Activated B cell treated with CpG ODN at 0.5 μM for 24 hours (primary cell): ENCODE measurements around the gene CARD10. TPM values are rescaled to one million over a fixed set of nuclear protein-coding genes. Genes with fewer than 3 reads are reported as not detected.

Experiments used
- ATAC-seq: fragments of 200-7000 bp; cut with Tn5 transposase; one replicate; pipeline ENCODE4 v1.10.0; 2021; ENCODE audit warnings: low read depth, mild to moderate bottlenecking, moderate library complexity
- CTCF ChIA-PET: fragments of 350-600 bp; sonication (Branson Sonifier 250); formaldehyde crosslinking; loops from one replicate; lab custom pipeline; 2021; ENCODE audit warnings: antibody characterized with exemption; lab: Charles Lee
- POLR2A ChIA-PET: fragments of 350-600 bp; sonication (Branson Sonifier 250); formaldehyde crosslinking; loops from one replicate; lab custom pipeline; 2021; ENCODE audit warnings: antibody characterized with exemption; lab: Charles Lee
- DNase-seq: peaks from one replicate; pipeline ENCODE4 v3.0.0; 2022
- H3K27ac Mint-ChIP-seq: one replicate; pipeline ENCODE4 v1.8.0; 2020; ENCODE audit warnings: mixed read lengths
- H3K27me3 Mint-ChIP-seq: one replicate; pipeline ENCODE4 v1.8.0; 2021; ENCODE audit warnings: mixed read lengths
- H3K36me3 Mint-ChIP-seq: one replicate; pipeline ENCODE4 v1.8.0; 2021; ENCODE audit warnings: low read depth, mixed read lengths
- H3K4me1 Mint-ChIP-seq: one replicate; pipeline ENCODE4 v1.8.0; 2021; ENCODE audit warnings: mixed read lengths
- H3K4me3 Mint-ChIP-seq: one replicate; pipeline ENCODE4 v1.8.0; 2020; ENCODE audit warnings: mild to moderate bottlenecking, mixed read lengths
- H3K9me3 Mint-ChIP-seq: one replicate; pipeline ENCODE4 v1.8.0; 2020; ENCODE audit warnings: mixed read lengths
- intact Hi-C: fragments of 100-400 bp; cut with micrococcal nuclease; formaldehyde crosslinking; loops from one replicate; pipeline ENCODE4 v1.15.1; 2024
- total RNA-seq: library from RNA; stranded (reverse); gene quantifications from 2 replicates; pipeline ENCODE4 v1.2.3, GENCODE V29; 2022
- TF ChIP-seq, protein P1 (sequence below): fragments of 200-600 bp; IDR thresholded peaks from one replicate; pipeline ENCODE4 v1.8.0; 2022; ENCODE audit warnings: antibody characterized with exemption, mild to moderate bottlenecking

The CARD10 gene
- total RNA-seq, 1 donor from 2014 or later: not detected

DNA sequence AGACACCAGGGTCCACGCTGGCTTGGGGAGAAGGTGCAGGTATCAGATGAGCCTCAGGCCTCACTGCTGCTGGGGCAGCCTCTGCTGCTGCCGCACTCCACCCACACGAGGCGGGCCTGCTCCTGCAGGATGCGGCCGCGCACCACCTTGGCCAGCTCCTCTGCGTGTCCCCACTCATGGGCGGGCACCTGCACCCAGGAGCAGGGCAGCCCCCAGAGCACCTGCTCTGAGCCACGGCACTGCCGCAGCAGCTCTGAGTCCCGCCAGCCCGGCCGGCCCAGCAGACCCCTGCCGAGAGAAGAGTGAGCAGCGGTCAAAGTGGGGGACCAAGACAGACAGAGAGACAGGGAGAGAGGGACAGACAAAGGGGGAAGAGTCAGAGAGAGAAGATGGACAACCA is 28.1 kb downstream of the CARD10 start:
- no peaks in the 10 kb centered on the region for H3K9me3 Mint-ChIP-seq

DNA sequence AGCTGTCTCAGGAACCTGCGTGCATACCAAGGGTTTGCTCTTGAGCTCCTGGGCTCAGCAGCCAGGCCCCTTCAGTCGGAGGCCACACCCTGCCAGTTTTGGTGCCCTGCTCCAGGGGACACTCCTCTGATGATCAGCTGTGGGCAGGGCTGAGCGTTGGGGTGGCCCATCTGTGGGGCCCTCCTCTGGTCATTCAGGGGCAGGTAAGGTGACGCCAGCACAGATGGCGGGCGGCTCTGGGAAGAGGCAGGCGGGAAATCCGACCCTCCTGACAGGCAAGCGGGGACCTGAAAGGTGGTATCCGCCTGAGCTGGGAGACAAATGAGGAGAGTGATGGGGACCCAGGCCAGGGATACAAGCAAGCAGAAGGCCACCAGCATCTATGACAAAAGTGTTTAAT is 29.2 kb downstream of the CARD10 start:
- no peak overlapping the region for H3K27ac Mint-ChIP-seq
- TF ChIP-seq, protein P1, sequence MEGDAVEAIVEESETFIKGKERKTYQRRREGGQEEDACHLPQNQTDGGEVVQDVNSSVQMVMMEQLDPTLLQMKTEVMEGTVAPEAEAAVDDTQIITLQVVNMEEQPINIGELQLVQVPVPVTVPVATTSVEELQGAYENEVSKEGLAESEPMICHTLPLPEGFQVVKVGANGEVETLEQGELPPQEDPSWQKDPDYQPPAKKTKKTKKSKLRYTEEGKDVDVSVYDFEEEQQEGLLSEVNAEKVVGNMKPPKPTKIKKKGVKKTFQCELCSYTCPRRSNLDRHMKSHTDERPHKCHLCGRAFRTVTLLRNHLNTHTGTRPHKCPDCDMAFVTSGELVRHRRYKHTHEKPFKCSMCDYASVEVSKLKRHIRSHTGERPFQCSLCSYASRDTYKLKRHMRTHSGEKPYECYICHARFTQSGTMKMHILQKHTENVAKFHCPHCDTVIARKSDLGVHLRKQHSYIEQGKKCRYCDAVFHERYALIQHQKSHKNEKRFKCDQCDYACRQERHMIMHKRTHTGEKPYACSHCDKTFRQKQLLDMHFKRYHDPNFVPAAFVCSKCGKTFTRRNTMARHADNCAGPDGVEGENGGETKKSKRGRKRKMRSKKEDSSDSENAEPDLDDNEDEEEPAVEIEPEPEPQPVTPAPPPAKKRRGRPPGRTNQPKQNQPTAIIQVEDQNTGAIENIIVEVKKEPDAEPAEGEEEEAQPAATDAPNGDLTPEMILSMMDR: no peak
- no peak overlapping the region for H3K4me3 Mint-ChIP-seq
- ChIA-PET POLR2A (no interaction called here), CTCF (interaction anchor here (1.0 kb wide), 1 partner anchor 10 kb away, joined by 3 read pairs; no protein-coding TSS in a partner anchor)
- no peaks in the 10 kb centered on the region for H3K27me3 Mint-ChIP-seq
- H3K36me3 Mint-ChIP-seq: peaks cover 6% of the 10 kb centered on the region
- ATAC-seq (no peak), DNase-seq (no peak)
- intact Hi-C loops: no loop called here
- H3K9me3 Mint-ChIP-seq: no peaks in the 10 kb centered on the region
- peaks cover 24% of the 10 kb centered on the region for H3K4me1 Mint-ChIP-seq

More for the DNA sequence above, 28.1 kb downstream of the CARD10 start:
- CTCF ChIA-PET: interaction anchor here (1.0 kb wide), 1 partner anchor 9 kb away, joined by 3 read pairs; no protein-coding TSS in a partner anchor
- H3K27me3 Mint-ChIP-seq: peaks cover 3% of the 10 kb centered on the region
- DNase-seq (no peak), ATAC-seq (no peak)
- no peak overlapping the region for H3K4me3 Mint-ChIP-seq
- POLR2A ChIA-PET: no interaction called here
- H3K4me1 Mint-ChIP-seq: peaks cover 22% of the 10 kb centered on the region
- intact Hi-C loops: no loop called here
- TF ChIP-seq, protein P1: no peak
- no peaks in the 10 kb centered on the region for H3K36me3 Mint-ChIP-seq
- no peak overlapping the region for H3K27ac Mint-ChIP-seq

DNA sequence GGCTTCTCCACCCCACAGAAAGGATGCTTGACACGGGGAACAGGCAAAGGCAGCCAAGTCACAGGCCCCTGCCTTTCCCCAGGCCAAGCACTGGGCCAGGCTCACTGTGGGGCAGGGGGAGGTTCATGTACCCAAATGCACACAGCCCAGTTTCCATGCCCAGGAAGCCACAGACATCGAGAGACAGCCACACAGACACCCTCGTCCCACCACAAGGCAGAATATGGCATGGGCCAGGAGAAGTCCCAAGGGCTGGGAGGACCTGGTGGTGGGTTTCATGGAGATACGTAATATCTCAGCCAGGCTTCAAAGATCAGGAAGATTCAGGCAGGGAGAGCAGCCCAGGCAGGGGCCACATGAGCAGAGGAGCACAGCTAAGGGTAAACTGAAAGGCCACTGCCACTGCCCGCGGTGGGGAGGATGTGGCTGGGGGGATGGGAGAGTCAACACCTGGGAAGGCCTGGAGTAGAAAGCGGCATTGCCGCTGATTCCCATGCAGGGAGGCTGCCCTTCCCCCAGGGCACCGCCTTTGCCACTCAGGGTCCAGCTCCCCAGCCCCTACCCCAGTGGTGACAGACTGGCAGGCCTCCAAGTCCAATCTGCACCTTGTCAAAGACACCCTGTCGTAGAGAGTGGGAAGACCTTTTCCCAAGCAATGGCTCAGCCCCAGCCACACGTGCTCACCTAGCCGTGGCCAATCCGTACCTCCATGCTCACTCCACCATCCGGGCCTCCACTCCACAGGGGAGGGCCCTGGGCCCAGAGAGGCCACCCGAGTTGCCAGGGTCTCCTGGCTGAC is 30.7 kb downstream of the CARD10 start:
- no peaks in the 10 kb centered on the region for H3K27me3 Mint-ChIP-seq
- DNase-seq: no peak

DNA sequence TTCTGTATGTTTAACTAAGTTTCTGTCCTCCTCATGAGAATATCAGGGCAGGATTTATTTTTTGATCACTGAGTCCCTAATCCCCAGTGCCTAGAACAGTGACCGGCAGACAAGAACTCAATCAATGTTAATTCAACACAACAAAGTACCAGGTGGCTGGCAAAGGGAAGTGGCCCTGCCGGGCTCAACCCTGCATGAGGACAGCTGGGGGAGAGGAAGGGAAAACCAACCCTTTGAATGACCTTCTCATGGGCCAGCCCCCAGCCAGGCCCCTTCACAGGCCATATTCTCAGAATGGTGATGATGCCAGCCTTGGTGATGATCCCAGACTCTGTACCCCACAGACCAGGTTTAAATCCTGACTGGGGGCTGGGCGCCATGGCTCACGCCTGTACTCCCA is 31.6 kb downstream of the CARD10 start:
- DNase-seq (no peak), ATAC-seq (no peak)
- peak overlapping the region; percentile 80 for H3K27ac Mint-ChIP-seq
- no peaks in the 10 kb centered on the region for H3K9me3 Mint-ChIP-seq
- H3K4me1 Mint-ChIP-seq: peaks cover 39% of the 10 kb centered on the region
- ChIA-PET POLR2A (interaction anchor here (2.1 kb wide), 1 partner anchor 15 kb away, joined by 9 read pairs; no protein-coding TSS in a partner anchor), CTCF (no interaction called here)
- H3K27me3 Mint-ChIP-seq: no peaks in the 10 kb centered on the region
- TF ChIP-seq, protein P1: no peak
- peaks cover 19% of the 10 kb centered on the region for H3K36me3 Mint-ChIP-seq
- intact Hi-C loops: no loop called here
- H3K4me3 Mint-ChIP-seq: peak overlapping the region; percentile 93

More for the DNA sequence above, 30.7 kb downstream of the CARD10 start:
- H3K4me1 Mint-ChIP-seq: peaks cover 36% of the 10 kb centered on the region
- H3K4me3 Mint-ChIP-seq: no peak overlapping the region
- no peaks in the 10 kb centered on the region for H3K9me3 Mint-ChIP-seq
- peaks cover 13% of the 10 kb centered on the region for H3K36me3 Mint-ChIP-seq
- intact Hi-C loops: no loop called here
- ChIA-PET CTCF (no interaction called here), POLR2A (no interaction called here)
- H3K27ac Mint-ChIP-seq: no peak overlapping the region
- no peak for ATAC-seq
- TF ChIP-seq, protein P1: no peak

DNA sequence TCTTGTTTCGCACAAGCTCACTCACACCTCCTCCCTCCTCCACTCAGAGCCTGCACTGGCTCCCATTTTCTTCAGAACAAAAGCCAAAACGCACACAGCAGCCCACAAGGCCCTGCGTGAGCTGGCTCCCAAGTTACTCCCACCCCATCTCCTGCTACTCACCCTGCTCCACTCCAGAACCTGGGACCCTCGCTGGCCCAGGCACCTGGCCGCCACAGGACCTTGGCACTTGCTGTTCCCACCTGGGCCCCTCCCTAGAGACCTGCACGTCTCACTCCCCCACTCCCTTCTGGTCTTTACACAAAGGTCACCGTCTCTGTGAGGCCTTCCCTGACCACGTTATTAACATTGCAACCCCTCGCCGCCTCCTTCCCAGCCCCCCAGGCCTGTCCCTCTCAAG is 32.1 kb downstream of the CARD10 start:
- CTCF ChIA-PET: interaction anchor here (1.2 to 5.0 kb wide), 3 partner anchors 11 to 226 kb away, joined by 4 to 26 read pairs (median 5); no protein-coding TSS in a partner anchor
- TF ChIP-seq, protein P1: no peak
- H3K36me3 Mint-ChIP-seq: peaks cover 23% of the 10 kb centered on the region
- H3K4me3 Mint-ChIP-seq: peak overlapping the region; percentile 93
- intact Hi-C loops: no loop called here
- no peaks in the 10 kb centered on the region for H3K9me3 Mint-ChIP-seq
- ATAC-seq: no peak
- POLR2A ChIA-PET: interaction anchor here (0.9 to 3.1 kb wide), 5 partner anchors 8 to 243 kb away, joined by 3 to 17 read pairs (median 9); partner anchors contain the start of genes GGA1, LGALS1 and RAC2
- peak overlapping the region; percentile 80 for H3K27ac Mint-ChIP-seq
- DNase-seq: no peak
- H3K27me3 Mint-ChIP-seq: no peaks in the 10 kb centered on the region
- H3K4me1 Mint-ChIP-seq: peaks cover 43% of the 10 kb centered on the region
